HepG2 (cell line): Measurements from ENCODE around the gene U2AF2. TPM values are rescaled to one million over a fixed set of nuclear protein-coding genes. Genes with fewer than 3 reads are reported as not detected.

Source experiments
- ATAC-seq: fragments of 200-7000 bp; cut with Tn5 transposase; 3 replicates; pipeline ENCODE4 v1.9.1; 2020; ENCODE audit warnings: mild to moderate bottlenecking, moderate library complexity
- BruUV-seq: library from RNA; stranded (reverse); fragments of 400-500 nt; replicated peaks from 2 replicates; lab custom pipeline; 2021; lab: Mats Ljungman, UMichigan
- CTCF ChIA-PET: fragments of 300-600 bp; formaldehyde crosslinking; extraction: SDS; loops from one replicate; lab custom pipeline; 2021; ENCODE audit warnings: low total read pairs, inconsistent platforms, low intra/inter-chr PET ratio; lab: Yijun Ruan, JAX
- POLR2A ChIA-PET: fragments of 350-600 bp; sonication (Branson Sonifier 250); formaldehyde crosslinking; loops from one replicate; lab custom pipeline; 2020; ENCODE audit warnings: antibody characterized with exemption, inconsistent platforms; lab: Yijun Ruan, JAX
- DNase-seq: peaks from one replicate; pipeline ENCODE4 v3.0.0-alpha.2; 2015; ENCODE audit warnings: low spot score
- FAIRE-seq: peaks from 3 replicates; lab custom pipeline; 2011; peaks lifted over from hg19 to GRCh38; lab: Jason Lieb, UNC
- H2AFZ ChIP-seq: one replicate; pipeline ENCODE4 v1.6.1; 2011; ENCODE audit warnings: low read length, inconsistent platforms
- H3K27ac ChIP-seq: fragments of 300-600 bp; 3 replicates; pipeline ENCODE4 v1.8.0; 2011; ENCODE audit warnings: mixed run types, mild to moderate bottlenecking, mixed read lengths, low read length, inconsistent platforms; ENCODE audit not compliant: insufficient read depth; ENCODE audit errors: extremely low read length
- H3K27me3 ChIP-seq, 2 experiments: fragments of 200-600 bp in 1 of 2; 2 replicates in 1 of 2; 3 replicates in 1 of 2; pipeline versions ENCODE4 v1.6.0 to v1.8.0; 2011; ENCODE audit warnings: low read length in 2 of 2, mild to moderate bottlenecking in 2 of 2, moderate library complexity in 2 of 2, inconsistent platforms in 1 of 2; ENCODE audit not compliant: insufficient read depth in 2 of 2, control insufficient read depth in 1 of 2
- H3K36me3 ChIP-seq, 2 experiments: fragments of 200-600 bp in 1 of 2; replicated peaks in 1 of 2; 2 replicates in 1 of 2; 3 replicates in 1 of 2; pipeline versions ENCODE4 v1.5.1 to v1.8.0; 2011; ENCODE audit warnings: low read length in 2 of 2, inconsistent platforms in 1 of 2; ENCODE audit not compliant: insufficient read depth in 2 of 2, control insufficient read depth in 1 of 2
- H3K4me1 ChIP-seq: 2 replicates; pipeline ENCODE4 v1.5.1; 2012; ENCODE audit warnings: low read length, inconsistent platforms; ENCODE audit not compliant: insufficient read depth
- H3K4me2 ChIP-seq: 2 replicates; pipeline ENCODE4 v1.6.0; 2011; ENCODE audit warnings: low read depth, low read length, inconsistent platforms
- H3K4me3 ChIP-seq, 3 experiments: fragments of 200-600 bp in 1 of 3; sonication (generic), shearing (Covaris generic) in 1 of 3; replicated peaks in 1 of 3; 2 replicates each; pipeline ENCODE4 v1.5.1; 2011 to 2016; ENCODE audit warnings: low read length in 3 of 3, inconsistent platforms in 2 of 3, low read depth in 2 of 3, mild to moderate bottlenecking in 2 of 3, control low read depth in 1 of 3, mixed read lengths in 1 of 3; ENCODE audit not compliant: insufficient read depth in 1 of 3
- H3K79me2 ChIP-seq: one replicate; pipeline ENCODE4 v1.6.1; 2011; ENCODE audit warnings: low read length, inconsistent platforms; ENCODE audit not compliant: insufficient read depth
- H3K9ac ChIP-seq: 2 replicates; pipeline ENCODE4 v1.6.0; 2011; ENCODE audit warnings: mild to moderate bottlenecking, low read depth, low read length, inconsistent platforms; ENCODE audit not compliant: insufficient read depth
- H3K9me3 ChIP-seq: 2 replicates; pipeline ENCODE4 v1.5.1; 2012; ENCODE audit warnings: mild to moderate bottlenecking, low read length
- H4K20me1 ChIP-seq: 2 replicates; pipeline ENCODE4 v1.6.0; 2011; ENCODE audit warnings: inconsistent platforms, mild to moderate bottlenecking, low read length, moderate library complexity; ENCODE audit not compliant: insufficient read depth
- CEBPG ChIP-seq: IDR thresholded peaks from 2 replicates; pipeline ENCODE4 v1.6.1; 2016
- MATR3 ChIP-seq: sonication (generic); formaldehyde crosslinking; IDR thresholded peaks from 2 replicates; pipeline ENCODE4 v1.4.0; 2020; ENCODE audit warnings: missing genetic modification reagents
- MTF2 ChIP-seq: sonication (generic); formaldehyde crosslinking; IDR thresholded peaks from 2 replicates; pipeline ENCODE4 v1.5.0; 2020; ENCODE audit warnings: missing genetic modification reagents, borderline replicate concordance
- MXD4 ChIP-seq: IDR thresholded peaks from 2 replicates; pipeline ENCODE4 v1.6.1; 2016; ENCODE audit warnings: mild to moderate bottlenecking, missing biosample characterization, missing genetic modification reagents
- NFYC ChIP-seq: IDR thresholded peaks from 2 replicates; pipeline ENCODE4 v1.6.1; 2016; ENCODE audit warnings: missing genetic modification reagents, missing compliant biosample characterization
- POLR2AphosphoS5 ChIP-seq: IDR thresholded peaks from 2 replicates; pipeline ENCODE4 v1.6.1; 2012; ENCODE audit warnings: low read depth, low read length
- POLR2G ChIP-seq: fragments of 200-400 bp; formaldehyde crosslinking; IDR thresholded peaks from 2 replicates; pipeline ENCODE4 v1.6.1; 2018; ENCODE audit warnings: mild to moderate bottlenecking, low read depth, low read length, moderate library complexity
- ZNF263 ChIP-seq: sonication (generic); formaldehyde crosslinking; IDR thresholded peaks from 2 replicates; pipeline ENCODE4 v1.4.0; 2020; ENCODE audit warnings: missing genetic modification reagents
- ZNF496 ChIP-seq: sonication (generic); formaldehyde crosslinking; IDR thresholded peaks from 2 replicates; pipeline ENCODE4 v1.8.1; 2023; ENCODE audit warnings: mild to moderate bottlenecking, moderate library complexity, missing genetic modification reagents; ENCODE audit not compliant: insufficient replicate concordance
- ZNF546 ChIP-seq: sonication (generic); formaldehyde crosslinking; conservative IDR thresholded peaks from 2 replicates; pipeline ENCODE4 v1.8.1; 2023; ENCODE audit warnings: mild to moderate bottlenecking, missing genetic modification reagents
- ZSCAN22 ChIP-seq: sonication (generic); formaldehyde crosslinking; IDR thresholded peaks from 2 replicates; pipeline ENCODE4 v1.4.0; 2020; ENCODE audit warnings: mild to moderate bottlenecking, missing genetic modification reagents
- WGBS: methylation state at CpG from one replicate; pipeline ENCODE4 v1.1.6; 2017; ENCODE audit warnings: low lambda C conversion rate; 5-methylcytosine and 5-hydroxymethylcytosine counted together
- in situ Hi-C: cut with HindIII; loops from 2 replicates; pipeline ENCODE4 v1.10.0; 2017; ENCODE audit warnings: low pct_unique_long_range_greater_than_20kb; ENCODE audit not compliant: extremely low pct_ligation_motif_present
- intact Hi-C: fragments of 100-400 bp; cut with micrococcal nuclease; formaldehyde crosslinking; loops from one replicate; pipeline ENCODE4 v1.10.0; 2022; ENCODE audit not compliant: unreplicated experiment
- polyA plus RNA-seq, 8 experiments: library from polyadenylated mRNA; depleted of rRNA in 3 of 8; stranded (reverse) in 7 of 8; unstranded in 1 of 8; fragments of >200 nt; fragmentation: Illumina TruSeq in 4 of 8; extraction: Trizol in 4 of 8; gene quantifications; 2 replicates each; pipeline versions ENCODE4 v1.2.1 to v1.2.3, GENCODE V29; 2011 to 2016; ENCODE audit warnings: low read depth in 4 of 8, missing spikeins in 1 of 8, mixed read lengths in 1 of 8; ENCODE audit not compliant: insufficient read depth in 1 of 8
- total RNA-seq, 5 experiments: library from RNA; depleted of rRNA; stranded (reverse); fragments of >200 nt; fragmentation: Illumina TruSeq; extraction: Trizol; gene quantifications; 2 replicates each; pipeline ENCODE4 v1.2.3, GENCODE V29; 2016; ENCODE audit warnings: low read depth in 1 of 5
- TF ChIP-seq, protein P1 (sequence below): sonication (generic); formaldehyde crosslinking; IDR thresholded peaks from 2 replicates; pipeline ENCODE4 v1.4.0; 2020; ENCODE audit warnings: missing genetic modification reagents, borderline replicate concordance

Gene U2AF2
- total and polyA plus RNA-seq, 2 of the 13 experiments (the other 11 are each of a cell fraction or from before 2014, with no cell fraction given): 84.3 to 124 TPM

DNA sequence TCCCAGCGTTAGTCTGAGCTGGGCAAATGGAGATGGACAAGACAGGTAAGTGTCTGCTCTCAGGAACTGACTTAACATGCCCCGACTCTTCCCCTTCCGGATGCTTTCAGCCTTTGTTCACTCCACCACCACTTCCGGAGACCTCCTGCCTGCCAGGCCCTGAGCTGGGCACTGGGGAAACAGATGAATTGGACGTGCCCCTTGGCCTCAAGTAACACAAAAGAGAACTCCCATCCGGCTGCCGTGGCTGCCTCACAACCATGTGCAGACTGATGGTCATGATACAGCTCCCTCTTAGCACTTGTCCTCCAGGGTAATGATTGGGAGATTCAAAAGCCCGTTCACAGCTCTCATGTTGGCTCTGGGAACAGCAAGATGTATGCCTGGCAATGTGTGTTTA, 37.4 kb upstream of the U2AF2 start:
- Histone ChIP-seq H3K27me3 (no peaks in the 10 kb centered on the region), H2AFZ (no peak overlapping the region)
- TF ChIP-seq MTF2 (CRISPR knock-in tag): no peak
- TF ChIP-seq, protein P1, sequence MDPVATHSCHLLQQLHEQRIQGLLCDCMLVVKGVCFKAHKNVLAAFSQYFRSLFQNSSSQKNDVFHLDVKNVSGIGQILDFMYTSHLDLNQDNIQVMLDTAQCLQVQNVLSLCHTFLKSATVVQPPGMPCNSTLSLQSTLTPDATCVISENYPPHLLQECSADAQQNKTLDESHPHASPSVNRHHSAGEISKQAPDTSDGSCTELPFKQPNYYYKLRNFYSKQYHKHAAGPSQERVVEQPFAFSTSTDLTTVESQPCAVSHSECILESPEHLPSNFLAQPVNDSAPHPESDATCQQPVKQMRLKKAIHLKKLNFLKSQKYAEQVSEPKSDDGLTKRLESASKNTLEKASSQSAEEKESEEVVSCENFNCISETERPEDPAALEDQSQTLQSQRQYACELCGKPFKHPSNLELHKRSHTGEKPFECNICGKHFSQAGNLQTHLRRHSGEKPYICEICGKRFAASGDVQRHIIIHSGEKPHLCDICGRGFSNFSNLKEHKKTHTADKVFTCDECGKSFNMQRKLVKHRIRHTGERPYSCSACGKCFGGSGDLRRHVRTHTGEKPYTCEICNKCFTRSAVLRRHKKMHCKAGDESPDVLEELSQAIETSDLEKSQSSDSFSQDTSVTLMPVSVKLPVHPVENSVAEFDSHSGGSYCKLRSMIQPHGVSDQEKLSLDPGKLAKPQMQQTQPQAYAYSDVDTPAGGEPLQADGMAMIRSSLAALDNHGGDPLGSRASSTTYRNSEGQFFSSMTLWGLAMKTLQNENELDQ (CRISPR knock-in tag): no peak
- no peak for TF ChIP-seq ZNF496
- TF ChIP-seq MATR3 (CRISPR knock-in tag): no peak
- TF ChIP-seq ZSCAN22 (CRISPR knock-in tag): no peak
- no peak for TF ChIP-seq CEBPG (CRISPR knock-in tag)
- TF ChIP-seq, all 625 proteins: peak for 0
- no peak overlapping the region for H3K4me3 ChIP-seq
- no peak overlapping the region for H3K4me2 ChIP-seq
- peaks cover 9% of the 10 kb centered on the region for H3K4me1 ChIP-seq
- DNase-seq (no peak), FAIRE-seq (no peak), ATAC-seq (no peak)
- WGBS: 92% methylated on average over 8 of the region's 8 CpGs
- H3K79me2 ChIP-seq: no peaks in the 10 kb centered on the region
- CTCF ChIA-PET: no interaction called here
- intact Hi-C loops: no loop called here
- in situ Hi-C loops: no loop called here
- no peaks in the 10 kb centered on the region for H4K20me1 ChIP-seq
- BruUV-seq: no TSS peak
- no peaks in the 10 kb centered on the region for H3K9me3 ChIP-seq
- peaks cover 2 to 5% of the 10 kb centered on the region in 2 experiments; a peak in 1 of 5 replicates for H3K36me3 ChIP-seq
- POLR2A ChIA-PET: no interaction called here
- no peak overlapping the region for H3K27ac ChIP-seq
- no peak overlapping the region for H3K9ac ChIP-seq

DNA sequence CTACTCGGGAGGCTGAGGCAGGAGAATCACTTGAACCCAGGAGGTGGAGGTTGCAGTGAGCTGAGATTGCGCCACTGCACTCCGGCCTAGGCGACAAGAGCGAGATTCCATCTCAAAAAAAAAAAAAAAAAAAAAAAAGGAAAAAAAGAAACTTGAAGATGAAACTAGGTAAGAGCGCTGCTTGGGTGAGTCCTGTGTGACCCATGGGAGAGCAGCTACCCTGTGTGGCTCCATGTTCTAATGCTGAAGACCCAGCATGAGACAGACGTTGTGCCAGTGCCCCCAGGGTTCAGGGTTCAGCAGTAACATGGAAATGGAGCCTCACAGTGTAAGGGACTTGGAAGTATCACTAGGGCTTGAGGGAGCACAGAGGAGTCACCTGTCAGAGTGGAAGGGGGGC, 36.4 kb upstream of the U2AF2 start:
- Histone ChIP-seq H3K4me3 (no peak overlapping the region), H2AFZ (no peak overlapping the region), H3K4me2 (no peak overlapping the region), H3K27me3 (no peaks in the 10 kb centered on the region), H3K9me3 (no peaks in the 10 kb centered on the region), H3K79me2 (no peaks in the 10 kb centered on the region), H4K20me1 (peaks cover 8% of the 10 kb centered on the region; the same call in 1 of the 2 replicates), H3K27ac (no peak overlapping the region), H3K36me3 (peaks cover 2 to 5% of the 10 kb centered on the region in 2 experiments; a peak in 1 of 5 replicates), H3K4me1 (peaks cover 19% of the 10 kb centered on the region), H3K9ac (no peak overlapping the region)
- BruUV-seq: no TSS peak
- intact Hi-C loops (no loop called here), in situ Hi-C loops (no loop called here)
- ChIA-PET CTCF (no interaction called here), POLR2A (interaction anchor here (0.7 kb wide), 1 partner anchor 12 kb away, joined by 5 read pairs; no protein-coding TSS in a partner anchor)
- DNase-seq (no peak), ATAC-seq (no peak), FAIRE-seq (no peak)
- peak; percentile 24; the same call in 1 of the 2 replicates for TF ChIP-seq POLR2AphosphoS5
- no peak for TF ChIP-seq MXD4 (CRISPR knock-in tag)
- TF ChIP-seq ZNF546 (CRISPR knock-in tag): no peak
- peak; percentile 31; the same call in 1 of the 2 replicates for TF ChIP-seq POLR2G
- TF ChIP-seq NFYC (CRISPR knock-in tag): no peak
- 0 out of 2 replicates have a peak, but pooled peaks have one; percentile 32 for TF ChIP-seq ZNF263
- WGBS: 88% methylated on average over 7 of the region's 7 CpGs
